Measurements from ENCODE around the gene MFAP3L.

DNA sequence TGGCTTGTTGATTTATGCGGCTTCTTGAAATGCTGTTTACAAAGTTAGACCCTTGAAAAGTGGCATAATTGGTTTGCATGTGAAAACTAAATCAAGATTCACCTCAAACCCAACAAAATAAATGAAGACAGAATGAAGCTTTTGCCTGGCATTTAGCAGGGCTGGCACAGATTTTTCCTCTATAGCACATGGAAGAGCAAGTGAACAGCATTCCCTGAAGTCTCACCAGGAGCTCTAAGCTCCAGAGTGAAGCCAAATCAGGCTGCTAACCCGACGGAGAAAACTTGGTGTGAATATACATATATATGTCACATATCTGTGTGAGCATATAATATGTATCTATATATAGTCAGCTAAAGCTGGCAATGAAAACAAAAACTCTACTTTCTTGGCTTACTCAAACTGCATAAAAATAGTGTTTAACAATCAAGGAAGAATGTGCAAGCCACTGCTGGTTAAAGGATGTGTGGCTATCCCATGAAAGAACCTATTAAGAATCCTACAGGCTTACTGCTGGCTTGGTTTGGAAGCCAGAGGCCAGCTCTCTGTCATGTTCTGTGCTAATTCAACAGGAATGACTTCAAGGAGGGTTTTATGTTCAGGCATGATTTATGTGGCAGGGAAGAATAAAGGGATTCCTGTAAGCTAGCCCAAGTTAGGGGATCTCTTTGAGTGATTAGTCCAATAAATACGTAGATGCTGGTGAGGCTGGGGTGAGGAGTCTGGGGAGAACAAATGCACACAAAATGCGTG, 69.9 kb downstream of the MFAP3L start:
- TF ChIP-seq POLR2A (IDR thresholded peaks at IDR 0.05; ENCODE audit: low read length), result no peak
- no peak for TF ChIP-seq GATA1 (IDR thresholded peaks at IDR 0.05; ENCODE audit: low read depth, low read length)
